ENCODE measurements around the gene FAM161B.
A peak's percentile ranks its signal among the peaks of the same experiment; 100 is the strongest.
"Not testable (repeated sequence)": the region's sequence is repeated elsewhere in the genome, so short reads cannot be mapped to it uniquely, and the experiment has no call there.

Gene FAM161B

GRCh38 chr14:73909681-73910080, 40.2 kb downstream of the FAM161B start:
- no peak overlapping the region for H3K9ac ChIP-seq
- H3K4me1 ChIP-seq = no peaks in the 10 kb centered on the region
- H3K36me3 ChIP-seq = peaks cover 96% of the 10 kb centered on the region
- no peak for TF ChIP-seq Cebpa-rat (IDR thresholded peaks at IDR 0.05)
- H3K4me2 ChIP-seq = no peak overlapping the region
- no peak overlapping the region for H3K4me3 ChIP-seq
- no peaks in the 10 kb centered on the region for H3K27me3 ChIP-seq
- no peak overlapping the region for H3K27ac ChIP-seq
- H3K9me3 ChIP-seq = peaks cover 22% of the 10 kb centered on the region
- 0 out of 2 replicates have a peak, but pooled peaks cover 4% of the 10 kb centered on the region for H4K20me1 ChIP-seq

DNA sequence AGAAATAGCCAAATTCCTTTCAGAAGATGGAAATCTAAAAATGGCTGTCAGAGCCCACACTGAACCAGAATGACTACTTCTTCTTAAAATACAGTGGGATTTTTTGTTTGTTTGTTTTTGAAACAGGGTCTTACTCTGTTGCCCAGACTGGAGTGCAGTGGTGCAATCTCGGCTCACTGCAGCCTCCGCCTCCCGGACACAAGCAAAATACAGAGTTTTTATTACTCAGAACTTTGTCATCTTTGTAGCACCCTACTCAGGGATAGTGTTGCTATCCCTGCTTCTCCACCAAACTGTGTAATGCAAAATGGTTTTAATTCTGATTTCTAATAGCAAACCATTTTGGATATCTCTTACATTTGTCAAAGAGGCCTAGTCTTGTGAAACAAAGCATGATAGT, 46.9 kb downstream of the FAM161B start:
- H3K4me3 ChIP-seq = no peak overlapping the region
- H4K20me1 ChIP-seq = peaks cover 36% of the 10 kb centered on the region
- H3K9me3 ChIP-seq = no peaks in the 10 kb centered on the region
- TF ChIP-seq Cebpa-rat (IDR thresholded peaks at IDR 0.05) = no peak
- H3K27ac ChIP-seq = no peak overlapping the region
- H3K4me2 ChIP-seq = no peak overlapping the region
- H3K36me3 ChIP-seq = peaks cover 94% of the 10 kb centered on the region
- H3K27me3 ChIP-seq = no peaks in the 10 kb centered on the region
- no peaks in the 10 kb centered on the region for H3K4me1 ChIP-seq
- no peak overlapping the region for H3K9ac ChIP-seq

DNA sequence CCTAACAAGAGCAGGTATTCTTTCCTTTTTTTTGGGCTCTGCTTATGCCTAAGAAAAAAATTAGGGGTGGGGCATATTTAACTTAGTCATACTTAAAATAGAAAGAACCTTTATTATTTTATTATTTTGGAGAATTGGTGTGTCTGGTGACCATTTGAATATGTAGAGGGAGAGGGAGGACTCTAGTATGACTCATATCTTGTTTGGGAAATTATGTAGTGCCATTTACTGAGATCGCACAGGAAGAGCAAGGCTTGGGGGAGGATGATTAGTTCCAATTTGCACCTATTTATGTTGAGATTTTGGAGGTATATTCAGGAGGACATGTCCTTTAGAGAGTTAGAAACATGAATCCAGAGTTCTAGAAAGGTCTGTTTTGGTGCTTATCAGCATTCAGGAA, 53.4 kb downstream of the FAM161B start:
- H3K27me3 ChIP-seq = no peaks in the 10 kb centered on the region
- no peak overlapping the region for H3K9ac ChIP-seq
- no peak overlapping the region for H3K27ac ChIP-seq
- no peak for TF ChIP-seq Cebpa-rat (IDR thresholded peaks at IDR 0.05)
- no peak overlapping the region for H3K4me3 ChIP-seq
- H3K9me3 ChIP-seq = no peaks in the 10 kb centered on the region
- H3K4me2 ChIP-seq = no peak overlapping the region
- no peaks in the 10 kb centered on the region for H3K4me1 ChIP-seq
- H4K20me1 ChIP-seq = peaks cover 64% of the 10 kb centered on the region
- peaks cover 96% of the 10 kb centered on the region for H3K36me3 ChIP-seq

GRCh38 chr14:73895939-73896338, 54.0 kb downstream of the FAM161B start:
- H4K20me1 ChIP-seq = peaks cover 69% of the 10 kb centered on the region
- no peaks in the 10 kb centered on the region for H3K27me3 ChIP-seq
- no peak overlapping the region for H3K9ac ChIP-seq
- no peak overlapping the region for H3K4me2 ChIP-seq
- TF ChIP-seq Cebpa-rat (IDR thresholded peaks at IDR 0.05) = no peak
- H3K9me3 ChIP-seq = no peaks in the 10 kb centered on the region
- H3K4me1 ChIP-seq = no peaks in the 10 kb centered on the region
- H3K36me3 ChIP-seq = peaks cover 94% of the 10 kb centered on the region
- no peak overlapping the region for H3K27ac ChIP-seq
- H3K4me3 ChIP-seq = no peak overlapping the region

DNA sequence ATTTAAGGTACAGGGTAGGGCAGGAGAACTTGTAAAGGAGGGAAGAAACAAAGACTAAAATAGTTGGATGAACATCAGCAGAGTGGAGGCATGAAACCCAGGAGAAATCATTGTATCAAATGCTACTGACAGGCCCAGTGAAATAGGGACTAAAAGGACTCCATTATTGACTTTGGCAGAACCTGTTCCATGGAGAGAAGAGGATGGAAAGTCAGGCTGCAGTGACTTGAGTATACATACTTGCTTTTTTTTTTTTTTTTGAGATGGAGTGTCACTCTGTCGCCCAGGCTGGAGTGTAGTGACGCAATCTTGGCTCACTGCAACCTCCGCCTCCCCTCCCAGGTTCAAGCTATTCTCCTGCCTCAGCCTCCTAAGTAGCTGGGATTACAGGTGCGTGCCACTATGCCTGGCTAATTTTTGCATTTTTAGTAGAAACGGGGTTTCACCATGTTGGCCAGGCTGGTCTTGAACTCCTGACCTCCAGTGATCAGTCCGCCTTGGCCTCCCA, 55.7 kb downstream of the FAM161B start:
- H3K9me3 ChIP-seq, H3K4me2 ChIP-seq, H3K4me1 ChIP-seq, H3K27me3 ChIP-seq, H3K9ac ChIP-seq, H3K27ac ChIP-seq, H3K4me3 ChIP-seq: not testable (repeated sequence)
- peaks cover 72% of the 10 kb centered on the region for H4K20me1 ChIP-seq
- H3K36me3 ChIP-seq = peaks cover 77% of the 10 kb centered on the region

- H4K20me1 ChIP-seq = peaks cover 74% of the 10 kb centered on the region
- no peak overlapping the region for H3K9ac ChIP-seq
- H3K27me3 ChIP-seq = no peaks in the 10 kb centered on the region
- no peak overlapping the region for H3K27ac ChIP-seq
- no peak overlapping the region for H3K4me3 ChIP-seq
- TF ChIP-seq Cebpa-rat (IDR thresholded peaks at IDR 0.05) = no peak
- H3K9me3 ChIP-seq = no peaks in the 10 kb centered on the region
- H3K4me1 ChIP-seq = peaks cover 39% of the 10 kb centered on the region
- no peak overlapping the region for H3K4me2 ChIP-seq
- H3K36me3 ChIP-seq = peaks cover 29% of the 10 kb centered on the region
These were observed 60.5 kb downstream of the FAM161B start for GRCh38 chr14:73889376-73889775.

GRCh38 chr14:73888971-73889370, 60.9 kb downstream of the FAM161B start:
- no peak overlapping the region for H3K4me3 ChIP-seq
- no peak for TF ChIP-seq Cebpa-rat (IDR thresholded peaks at IDR 0.05)
- H3K36me3 ChIP-seq = peaks cover 24% of the 10 kb centered on the region
- no peak overlapping the region for H3K4me2 ChIP-seq
- H4K20me1 ChIP-seq = peaks cover 70% of the 10 kb centered on the region
- no peak overlapping the region for H3K27ac ChIP-seq
- H3K4me1 ChIP-seq = peaks cover 39% of the 10 kb centered on the region
- no peaks in the 10 kb centered on the region for H3K27me3 ChIP-seq
- H3K9me3 ChIP-seq = no peaks in the 10 kb centered on the region
- H3K9ac ChIP-seq = no peak overlapping the region

- Histone ChIP-seq H3K4me1 (peaks cover 39% of the 10 kb centered on the region), H3K4me2 (peak overlapping the region; percentile 82), H4K20me1 (peaks cover 64% of the 10 kb centered on the region), H3K9ac (peak overlapping the region; percentile 88; the same call in 1 of the 2 replicates), H3K27me3 (no peaks in the 10 kb centered on the region), H3K36me3 (peaks cover 19% of the 10 kb centered on the region), H3K4me3 (no peak overlapping the region), H3K9me3 (no peaks in the 10 kb centered on the region), H3K27ac (no peak overlapping the region)
- no peak for TF ChIP-seq Cebpa-rat (IDR thresholded peaks at IDR 0.05)
These were observed 61.5 kb downstream of the FAM161B start for GRCh38 chr14:73888460-73888725.

GRCh38 chr14:73887694-73888459, 62.0 kb downstream of the FAM161B start:
- peaks cover 39% of the 10 kb centered on the region for H3K4me1 ChIP-seq
- H3K9me3 ChIP-seq = no peaks in the 10 kb centered on the region
- peaks cover 14% of the 10 kb centered on the region; the same call in 1 of the 2 replicates for H3K36me3 ChIP-seq
- H4K20me1 ChIP-seq = peaks cover 59% of the 10 kb centered on the region
- H3K9ac ChIP-seq = peak overlapping the region; percentile 88
- TF ChIP-seq Cebpa-rat (IDR thresholded peaks at IDR 0.05) = no peak
- peak overlapping the region; percentile 82 for H3K4me2 ChIP-seq
- no peaks in the 10 kb centered on the region for H3K27me3 ChIP-seq
- H3K4me3 ChIP-seq = peak overlapping the region; percentile 82
- peak overlapping the region; percentile 85 for H3K27ac ChIP-seq

- H3K4me1 ChIP-seq = peaks cover 39% of the 10 kb centered on the region
- no peaks in the 10 kb centered on the region for H3K27me3 ChIP-seq
- peaks cover 54% of the 10 kb centered on the region for H4K20me1 ChIP-seq
- peak overlapping the region; percentile 85 for H3K27ac ChIP-seq
- peak overlapping the region; percentile 82 for H3K4me2 ChIP-seq
- no peaks in the 10 kb centered on the region for H3K9me3 ChIP-seq
- H3K36me3 ChIP-seq = peaks cover 10% of the 10 kb centered on the region; the same call in 1 of the 2 replicates
- peak overlapping the region; percentile 82 for H3K4me3 ChIP-seq
- H3K9ac ChIP-seq = peak overlapping the region; percentile 88
- TF ChIP-seq Cebpa-rat (IDR thresholded peaks at IDR 0.05) = no peak
These were observed 62.6 kb downstream of the FAM161B start for GRCh38 chr14:73887318-73887616.
